HCT116 (cell line): ENCODE data around the gene FAM193A.

Experiments used
- CEBPB ChIP-seq: IDR thresholded peaks from 2 replicates; pipeline ENCODE4 v1.6.1; 2012; ENCODE audit warnings: low read depth
- CTCF ChIP-seq, 3 experiments: fragments of 200-600 bp in 1 of 3; sonication (generic) in 1 of 3; IDR thresholded peaks in 2 of 3; conservative IDR thresholded peaks in 1 of 3; 2 replicates each; pipeline ENCODE4 v1.5.1; 2012 to 2017; ENCODE audit warnings: low read depth in 2 of 3, low read length in 2 of 3, antibody characterized with exemption in 1 of 3, borderline replicate concordance in 1 of 3, control low read depth in 1 of 3, mild to moderate bottlenecking in 1 of 3, mixed read lengths in 1 of 3, mixed run types in 1 of 3, moderate library complexity in 1 of 3; ENCODE audit not compliant: insufficient read depth in 1 of 3
- MAX ChIP-seq: IDR thresholded peaks from 2 replicates; pipeline ENCODE4 v1.6.1; 2012
- POLR2A ChIP-seq: IDR thresholded peaks from 2 replicates; pipeline ENCODE4 v1.7.0; 2011; ENCODE audit warnings: borderline replicate concordance; ENCODE audit not compliant: insufficient read depth, insufficient read length; ENCODE audit errors: extremely low read depth
- POLR2AphosphoS5 ChIP-seq: IDR thresholded peaks from 2 replicates; pipeline ENCODE4 v1.6.1; 2011; ENCODE audit warnings: mild to moderate bottlenecking, low read depth, low read length, moderate library complexity
- RAD21 ChIP-seq: IDR thresholded peaks from 2 replicates; pipeline ENCODE4 v1.6.1; 2012; ENCODE audit warnings: low read depth, mild to moderate bottlenecking
- YY1 ChIP-seq: IDR thresholded peaks from 2 replicates; pipeline ENCODE4 v1.6.1; 2011; ENCODE audit warnings: low read length, low read depth, moderate library complexity, mild to moderate bottlenecking; ENCODE audit not compliant: insufficient replicate concordance; ENCODE audit errors: extremely low read depth
- ZNF274 ChIP-seq: fragments of 200-500 bp; sonication (Bioruptor generic); IDR thresholded peaks from 2 replicates; pipeline ENCODE4 v1.6.1; 2014; ENCODE audit warnings: mild to moderate bottlenecking, low read depth, low read length, inconsistent platforms
- TF ChIP-seq, protein P1 (sequence below): IDR thresholded peaks from 2 replicates; pipeline ENCODE4 v1.6.1; 2011; ENCODE audit warnings: mild to moderate bottlenecking, low read length, moderate library complexity; ENCODE audit not compliant: insufficient replicate concordance; ENCODE audit errors: extremely low read depth
- TF ChIP-seq, protein P2 (sequence below): IDR thresholded peaks from 2 replicates; pipeline ENCODE4 v1.6.1; 2012

DNA sequence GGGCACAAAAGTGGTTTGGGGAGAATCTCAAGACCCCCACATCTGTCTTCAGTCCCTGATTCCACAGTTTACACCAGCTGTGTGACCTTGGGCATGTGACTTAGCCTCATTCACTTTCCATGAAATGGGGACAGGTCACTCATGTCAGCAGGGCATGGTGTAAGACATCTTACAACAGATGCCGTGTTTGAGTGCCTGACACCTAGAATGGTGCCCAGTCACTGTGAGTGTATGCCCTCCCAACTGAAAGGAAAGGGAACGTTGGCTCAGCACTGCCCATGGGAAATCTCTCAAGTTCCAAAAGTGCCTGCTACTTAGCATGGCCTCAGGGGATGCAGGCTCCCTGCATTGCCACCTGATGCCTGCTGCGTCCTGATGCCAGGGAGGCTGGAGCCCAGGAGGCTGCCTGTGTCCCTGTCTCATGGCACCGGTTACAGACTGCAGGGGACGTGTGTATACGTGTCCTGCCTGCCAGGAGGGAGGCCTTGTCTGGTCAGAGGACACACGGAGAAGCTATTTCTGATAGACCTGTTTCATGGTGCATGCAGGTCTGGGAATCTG lies 35.3 kb upstream of the FAM193A start:
- no peak for TF ChIP-seq CTCF (IDR thresholded peaks at IDR 0.05 in 2 of 3, conservative IDR thresholded peaks at IDR 0.05 in 1 of 3; ENCODE audit: borderline replicate concordance in 1 of 3, insufficient read depth in 1 of 3, low read depth in 2 of 3, low read length in 2 of 3)
- no peak for TF ChIP-seq POLR2A
- TF ChIP-seq YY1, result no peak
- no peak for TF ChIP-seq POLR2AphosphoS5
- TF ChIP-seq, protein P1, sequence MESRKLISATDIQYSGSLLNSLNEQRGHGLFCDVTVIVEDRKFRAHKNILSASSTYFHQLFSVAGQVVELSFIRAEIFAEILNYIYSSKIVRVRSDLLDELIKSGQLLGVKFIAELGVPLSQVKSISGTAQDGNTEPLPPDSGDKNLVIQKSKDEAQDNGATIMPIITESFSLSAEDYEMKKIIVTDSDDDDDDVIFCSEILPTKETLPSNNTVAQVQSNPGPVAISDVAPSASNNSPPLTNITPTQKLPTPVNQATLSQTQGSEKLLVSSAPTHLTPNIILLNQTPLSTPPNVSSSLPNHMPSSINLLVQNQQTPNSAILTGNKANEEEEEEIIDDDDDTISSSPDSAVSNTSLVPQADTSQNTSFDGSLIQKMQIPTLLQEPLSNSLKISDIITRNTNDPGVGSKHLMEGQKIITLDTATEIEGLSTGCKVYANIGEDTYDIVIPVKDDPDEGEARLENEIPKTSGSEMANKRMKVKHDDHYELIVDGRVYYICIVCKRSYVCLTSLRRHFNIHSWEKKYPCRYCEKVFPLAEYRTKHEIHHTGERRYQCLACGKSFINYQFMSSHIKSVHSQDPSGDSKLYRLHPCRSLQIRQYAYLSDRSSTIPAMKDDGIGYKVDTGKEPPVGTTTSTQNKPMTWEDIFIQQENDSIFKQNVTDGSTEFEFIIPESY, result no peak
- TF ChIP-seq, protein P2, sequence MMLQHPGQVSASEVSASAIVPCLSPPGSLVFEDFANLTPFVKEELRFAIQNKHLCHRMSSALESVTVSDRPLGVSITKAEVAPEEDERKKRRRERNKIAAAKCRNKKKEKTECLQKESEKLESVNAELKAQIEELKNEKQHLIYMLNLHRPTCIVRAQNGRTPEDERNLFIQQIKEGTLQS, result no peak
- no peak for TF ChIP-seq RAD21
- no peak for TF ChIP-seq MAX
- no peak for TF ChIP-seq CEBPB
- TF ChIP-seq ZNF274, result no peak
